NCI-H1105 treated with DMSO at 0.1 percent for 48 hours (cell line): ENCODE results near the gene HELZ.
"Not testable (repeated sequence)": the region's sequence is repeated elsewhere in the genome, so short reads cannot be mapped to it uniquely, and the experiment has no call there.

Source experiments
- DNase-seq: peaks from one replicate; lab custom pipeline; 2025; lab: John Stamatoyannopoulos, UW

Gene HELZ

GRCh38 chr17:67113486-67113885 lies 131.5 kb downstream of the HELZ start:
- no peak for DNase-seq

- no peak for DNase-seq
Measured at GRCh38 chr17:67111808-67112207, 133.2 kb downstream of the HELZ start.

GRCh38 chr17:67111327-67111726 lies 133.7 kb downstream of the HELZ start:
- no peak for DNase-seq

- DNase-seq: no peak
Measured at GRCh38 chr17:67110619-67111018, 134.4 kb downstream of the HELZ start.

GRCh38 chr17:67109111-67109510 lies 135.9 kb downstream of the HELZ start:
- DNase-seq: no peak

GRCh38 chr17:67107811-67108775 lies 136.9 kb downstream of the HELZ start:
- DNase-seq: no peak

- DNase-seq: no peak
Measured at GRCh38 chr17:67107171-67107570, 137.8 kb downstream of the HELZ start.

- DNase-seq: no peak
Measured at GRCh38 chr17:67105213-67105612, 139.8 kb downstream of the HELZ start.

- DNase-seq: not testable (repeated sequence)
Measured at GRCh38 chr17:67104641-67105040, 140.4 kb downstream of the HELZ start.

GRCh38 chr17:67098006-67098405 lies 147.0 kb downstream of the HELZ start:
- no peak for DNase-seq

- DNase-seq: no peak
Measured at GRCh38 chr17:67096609-67097008, 148.4 kb downstream of the HELZ start.

- DNase-seq: no peak
Measured at GRCh38 chr17:67095803-67096202, 149.2 kb downstream of the HELZ start.

GRCh38 chr17:67095291-67095690 lies 149.7 kb downstream of the HELZ start:
- not testable (repeated sequence) for DNase-seq

- no peak for DNase-seq
Measured at GRCh38 chr17:67093348-67093747, 151.6 kb downstream of the HELZ start.

GRCh38 chr17:67092710-67093109 lies 152.3 kb downstream of the HELZ start:
- DNase-seq: not testable (repeated sequence)

GRCh38 chr17:67092291-67092690 lies 152.7 kb downstream of the HELZ start:
- DNase-seq: no peak

GRCh38 chr17:67090341-67090740 lies 154.7 kb downstream of the HELZ start:
- no peak for DNase-seq

GRCh38 chr17:67088639-67089038 lies 156.4 kb downstream of the HELZ start:
- DNase-seq: no peak

GRCh38 chr17:67085406-67085805 lies 159.6 kb downstream of the HELZ start:
- DNase-seq: no peak

GRCh38 chr17:67082107-67082506 lies 162.9 kb downstream of the HELZ start:
- no peak for DNase-seq

- DNase-seq: no peak
Measured at GRCh38 chr17:67080804-67081203, 164.2 kb downstream of the HELZ start.

GRCh38 chr17:67079491-67079890 lies 165.5 kb downstream of the HELZ start:
- no peak for DNase-seq

GRCh38 chr17:67078292-67078691 lies 166.7 kb downstream of the HELZ start:
- no peak for DNase-seq

- no peak for DNase-seq
Measured at GRCh38 chr17:67076290-67076689, 168.7 kb downstream of the HELZ start.
